Measurements from ENCODE around the gene WASF2. TPM values are rescaled to one million over a fixed set of nuclear protein-coding genes. Genes with fewer than 3 reads are reported as not detected.

The WASF2 gene
- total RNA-seq, 1 experiment from 2014 or later, result 68.6 TPM

GRCh38 chr1:27383661-27384060, 106.3 kb downstream of the WASF2 start:
- Histone ChIP-seq H3K9me3 (no peaks in the 10 kb centered on the region), H3K36me3 (ENCODE audit: control insufficient read depth, insufficient read depth, low read length) (no peaks in the 10 kb centered on the region), H3K27me3 (replicated peaks; ENCODE audit: control insufficient read depth, insufficient read depth, low read length) (no peaks in the 10 kb centered on the region), H3K4me1 (no peaks in the 10 kb centered on the region), H3K4me3 (ENCODE audit: low read depth, low read length) (no peak overlapping the region)
- no peak overlapping the region for H3K4me3 Mint-ChIP-seq (ENCODE audit: unreplicated experiment)
- H3K27ac Mint-ChIP-seq (ENCODE audit: unreplicated experiment), result no peak overlapping the region
- ChIA-PET POLR2A (no interaction called here), CTCF (no interaction called here)
- no TSS peak for BruUV-seq (replicated peaks)
- H3K9me3 Mint-ChIP-seq (ENCODE audit: unreplicated experiment), result no peaks in the 10 kb centered on the region
- no peaks in the 10 kb centered on the region for H3K27me3 Mint-ChIP-seq (ENCODE audit: insufficient read depth, unreplicated experiment)
- no peaks in the 10 kb centered on the region for H3K4me1 Mint-ChIP-seq (ENCODE audit: low read depth, unreplicated experiment)
- no peak for DNase-seq
- H3K36me3 Mint-ChIP-seq (ENCODE audit: insufficient read depth, unreplicated experiment), result no peaks in the 10 kb centered on the region
- intact Hi-C loops (cut with micrococcal nuclease; ENCODE audit: unreplicated experiment), result no loop called here
- TF ChIP-seq, protein P1, sequence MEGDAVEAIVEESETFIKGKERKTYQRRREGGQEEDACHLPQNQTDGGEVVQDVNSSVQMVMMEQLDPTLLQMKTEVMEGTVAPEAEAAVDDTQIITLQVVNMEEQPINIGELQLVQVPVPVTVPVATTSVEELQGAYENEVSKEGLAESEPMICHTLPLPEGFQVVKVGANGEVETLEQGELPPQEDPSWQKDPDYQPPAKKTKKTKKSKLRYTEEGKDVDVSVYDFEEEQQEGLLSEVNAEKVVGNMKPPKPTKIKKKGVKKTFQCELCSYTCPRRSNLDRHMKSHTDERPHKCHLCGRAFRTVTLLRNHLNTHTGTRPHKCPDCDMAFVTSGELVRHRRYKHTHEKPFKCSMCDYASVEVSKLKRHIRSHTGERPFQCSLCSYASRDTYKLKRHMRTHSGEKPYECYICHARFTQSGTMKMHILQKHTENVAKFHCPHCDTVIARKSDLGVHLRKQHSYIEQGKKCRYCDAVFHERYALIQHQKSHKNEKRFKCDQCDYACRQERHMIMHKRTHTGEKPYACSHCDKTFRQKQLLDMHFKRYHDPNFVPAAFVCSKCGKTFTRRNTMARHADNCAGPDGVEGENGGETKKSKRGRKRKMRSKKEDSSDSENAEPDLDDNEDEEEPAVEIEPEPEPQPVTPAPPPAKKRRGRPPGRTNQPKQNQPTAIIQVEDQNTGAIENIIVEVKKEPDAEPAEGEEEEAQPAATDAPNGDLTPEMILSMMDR (IDR thresholded peaks at IDR 0.05; ENCODE audit: insufficient read depth in 1 of 2, low read depth in 1 of 2, low read length in 1 of 2, severe bottlenecking in 1 of 2, unreplicated experiment in 1 of 2), result no peak

DNA sequence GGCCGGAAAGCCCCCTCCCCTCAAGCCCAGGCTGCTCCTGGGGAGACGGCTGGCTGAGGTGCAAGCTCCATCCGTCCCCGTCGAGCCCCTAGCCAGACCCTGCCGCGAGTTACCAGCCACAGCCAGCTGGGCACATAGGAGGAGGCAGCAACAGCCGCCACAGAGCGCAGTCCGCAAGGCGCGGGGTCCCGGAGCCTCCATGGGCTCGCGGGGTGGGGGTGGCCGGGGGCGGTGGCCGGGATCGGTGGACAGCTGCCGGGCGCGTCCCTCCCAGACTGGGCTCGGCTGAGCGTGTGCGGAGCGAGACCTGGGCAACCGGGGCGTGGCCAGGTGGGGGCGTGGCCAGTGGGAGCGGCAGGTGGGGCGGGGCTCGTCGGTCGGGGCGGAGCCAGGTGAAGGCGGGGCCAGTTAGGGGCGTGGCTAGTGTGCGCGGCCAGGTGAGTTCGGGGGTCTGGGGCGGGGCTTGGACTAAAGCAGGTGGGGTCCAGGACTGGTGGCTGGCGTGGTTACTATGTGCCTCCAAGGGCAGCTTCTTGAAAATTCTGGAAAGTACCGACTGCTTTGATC, 106.8 kb downstream of the WASF2 start, which contains the start of gene CD164L2:
Gene CD164L2, minus strand, starts transcription at position 295 of the 567 bp plus-strand sequence. Its CDS starts 94 bp downstream, at position 201.
- intact Hi-C loops (cut with micrococcal nuclease; ENCODE audit: unreplicated experiment), result no loop called here
- no peaks in the 10 kb centered on the region for H3K27me3 Mint-ChIP-seq (ENCODE audit: insufficient read depth, unreplicated experiment)
- Histone ChIP-seq H3K9me3 (no peaks in the 10 kb centered on the region), H3K4me1 (no peaks in the 10 kb centered on the region), H3K36me3 (ENCODE audit: control insufficient read depth, insufficient read depth, low read length) (no peaks in the 10 kb centered on the region), H3K4me3 (ENCODE audit: low read depth, low read length) (no peak within 1 kb of the TSS), H3K27me3 (replicated peaks; ENCODE audit: control insufficient read depth, insufficient read depth, low read length) (no peaks in the 10 kb centered on the region)
- CTCF ChIA-PET, result interaction anchor here (0.7 to 1.2 kb wide), 3 partner anchors 15 to 87 kb away, joined by 3 to 5 read pairs (median 3); partner anchors contain the start of gene MAP3K6
- no peaks in the 10 kb centered on the region for H3K4me1 Mint-ChIP-seq (ENCODE audit: low read depth, unreplicated experiment)
- no peaks in the 10 kb centered on the region for H3K36me3 Mint-ChIP-seq (ENCODE audit: insufficient read depth, unreplicated experiment)
- DNase-seq, result peak; percentile 45 to 47
- no peaks in the 10 kb centered on the region for H3K9me3 Mint-ChIP-seq (ENCODE audit: unreplicated experiment)
- POLR2A ChIA-PET, result interaction anchor here (0.6 to 0.9 kb wide), 2 partner anchors 17 to 237 kb away, joined by 4 to 5 read pairs; no protein-coding TSS in a partner anchor
- no peak within 1 kb of the TSS for H3K27ac Mint-ChIP-seq (ENCODE audit: unreplicated experiment)
- no peak within 1 kb of the TSS for H3K4me3 Mint-ChIP-seq (ENCODE audit: unreplicated experiment)
- BruUV-seq (replicated peaks), result no TSS peak
- TF ChIP-seq, protein P1 (IDR thresholded peaks at IDR 0.05; ENCODE audit: insufficient read depth in 1 of 2, low read depth in 1 of 2, low read length in 1 of 2, severe bottlenecking in 1 of 2, unreplicated experiment in 1 of 2), result no peak

GRCh38 chr1:27381969-27382762, 107.8 kb downstream of the WASF2 start:
- no peaks in the 10 kb centered on the region for H3K27me3 Mint-ChIP-seq (ENCODE audit: insufficient read depth, unreplicated experiment)
- Histone ChIP-seq H3K27me3 (replicated peaks; ENCODE audit: control insufficient read depth, insufficient read depth, low read length) (no peaks in the 10 kb centered on the region), H3K4me3 (ENCODE audit: low read depth, low read length) (no peak overlapping the region), H3K9me3 (no peaks in the 10 kb centered on the region), H3K36me3 (ENCODE audit: control insufficient read depth, insufficient read depth, low read length) (no peaks in the 10 kb centered on the region), H3K4me1 (no peaks in the 10 kb centered on the region)
- no peak for DNase-seq
- TF ChIP-seq, protein P1 (IDR thresholded peaks at IDR 0.05; ENCODE audit: insufficient read depth in 1 of 2, low read depth in 1 of 2, low read length in 1 of 2, severe bottlenecking in 1 of 2, unreplicated experiment in 1 of 2), result no peak
- H3K27ac Mint-ChIP-seq (ENCODE audit: unreplicated experiment), result no peak overlapping the region
- no peaks in the 10 kb centered on the region for H3K4me1 Mint-ChIP-seq (ENCODE audit: low read depth, unreplicated experiment)
- no peak overlapping the region for H3K4me3 Mint-ChIP-seq (ENCODE audit: unreplicated experiment)
- CTCF ChIA-PET, result interaction anchor here (0.7 to 1.2 kb wide), 3 partner anchors 16 to 86 kb away, joined by 3 to 5 read pairs (median 3); partner anchors contain the start of gene MAP3K6
- intact Hi-C loops (cut with micrococcal nuclease; ENCODE audit: unreplicated experiment), result no loop called here
- no peaks in the 10 kb centered on the region for H3K9me3 Mint-ChIP-seq (ENCODE audit: unreplicated experiment)
- POLR2A ChIA-PET, result interaction anchor here (0.6 to 0.9 kb wide), 2 partner anchors 16 to 236 kb away, joined by 4 to 5 read pairs; no protein-coding TSS in a partner anchor
- BruUV-seq (replicated peaks), result no TSS peak
- no peaks in the 10 kb centered on the region for H3K36me3 Mint-ChIP-seq (ENCODE audit: insufficient read depth, unreplicated experiment)
